Measurements from ENCODE around the gene FAM83B.

DNA sequence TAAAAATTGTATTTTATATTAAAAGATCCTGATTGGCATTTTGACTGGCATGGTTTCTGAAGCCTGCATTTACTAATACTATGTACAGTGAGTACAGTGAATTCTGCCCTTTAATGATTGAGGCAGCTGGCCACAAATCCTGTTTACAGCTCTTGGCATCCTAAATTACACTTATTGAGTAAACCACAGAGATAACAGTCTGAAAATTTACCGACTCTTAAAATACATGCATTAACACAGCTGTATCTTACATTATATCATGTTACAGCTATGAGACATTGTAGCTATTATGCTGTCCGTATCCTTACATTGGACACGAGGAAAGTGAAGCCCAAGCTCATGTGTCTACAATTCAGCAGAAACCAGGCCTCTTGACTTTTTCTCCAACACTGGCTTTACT is 90.8 kb downstream of the FAM83B start:
- TF ChIP-seq, protein P1, sequence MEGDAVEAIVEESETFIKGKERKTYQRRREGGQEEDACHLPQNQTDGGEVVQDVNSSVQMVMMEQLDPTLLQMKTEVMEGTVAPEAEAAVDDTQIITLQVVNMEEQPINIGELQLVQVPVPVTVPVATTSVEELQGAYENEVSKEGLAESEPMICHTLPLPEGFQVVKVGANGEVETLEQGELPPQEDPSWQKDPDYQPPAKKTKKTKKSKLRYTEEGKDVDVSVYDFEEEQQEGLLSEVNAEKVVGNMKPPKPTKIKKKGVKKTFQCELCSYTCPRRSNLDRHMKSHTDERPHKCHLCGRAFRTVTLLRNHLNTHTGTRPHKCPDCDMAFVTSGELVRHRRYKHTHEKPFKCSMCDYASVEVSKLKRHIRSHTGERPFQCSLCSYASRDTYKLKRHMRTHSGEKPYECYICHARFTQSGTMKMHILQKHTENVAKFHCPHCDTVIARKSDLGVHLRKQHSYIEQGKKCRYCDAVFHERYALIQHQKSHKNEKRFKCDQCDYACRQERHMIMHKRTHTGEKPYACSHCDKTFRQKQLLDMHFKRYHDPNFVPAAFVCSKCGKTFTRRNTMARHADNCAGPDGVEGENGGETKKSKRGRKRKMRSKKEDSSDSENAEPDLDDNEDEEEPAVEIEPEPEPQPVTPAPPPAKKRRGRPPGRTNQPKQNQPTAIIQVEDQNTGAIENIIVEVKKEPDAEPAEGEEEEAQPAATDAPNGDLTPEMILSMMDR (IDR thresholded peaks at IDR 0.05; ENCODE audit: insufficient read depth, low read depth, low read length): no peak
- no peak for TF ChIP-seq EZH2 (IDR thresholded peaks at IDR 0.05; ENCODE audit: insufficient read depth, low read length)
